ENCODE results near the gene NME3.

The NME3 gene

GRCh38 chr16:1727651-1728624 is 43.4 kb downstream of the NME3 start:
- TF ChIP-seq CTCF (IDR thresholded peaks at IDR 0.05; ENCODE audit: control insufficient read depth, insufficient read depth, low read depth, low read length, missing control alignments), result no peak
- no peak for DNase-seq (ENCODE audit: low read depth)
- H3K4me3 ChIP-seq (ENCODE audit: control insufficient read depth, low read depth, low read length), result no peak overlapping the region

GRCh38 chr16:1726661-1727502 is 44.5 kb downstream of the NME3 start:
- TF ChIP-seq CTCF (IDR thresholded peaks at IDR 0.05; ENCODE audit: control insufficient read depth, insufficient read depth, low read depth, low read length, missing control alignments), result no peak
- DNase-seq (ENCODE audit: low read depth), result no peak
- no peak overlapping the region for H3K4me3 ChIP-seq (ENCODE audit: control insufficient read depth, low read depth, low read length)

- no peak overlapping the region for H3K4me3 ChIP-seq (ENCODE audit: control insufficient read depth, low read depth, low read length)
- DNase-seq (ENCODE audit: low read depth), result no peak
- TF ChIP-seq CTCF (IDR thresholded peaks at IDR 0.05; ENCODE audit: control insufficient read depth, insufficient read depth, low read depth, low read length, missing control alignments), result no peak
These were observed 46.9 kb downstream of the NME3 start for GRCh38 chr16:1724491-1724890.

- no peak overlapping the region for H3K4me3 ChIP-seq (ENCODE audit: control insufficient read depth, low read depth, low read length)
- DNase-seq (ENCODE audit: low read depth), result no peak
- peak; percentile 71 for TF ChIP-seq CTCF (IDR thresholded peaks at IDR 0.05; ENCODE audit: control insufficient read depth, insufficient read depth, low read depth, low read length, missing control alignments)
These were observed 47.7 kb downstream of the NME3 start for GRCh38 chr16:1723450-1724147.

- TF ChIP-seq CTCF (IDR thresholded peaks at IDR 0.05; ENCODE audit: control insufficient read depth, insufficient read depth, low read depth, low read length, missing control alignments), result no peak
- H3K4me3 ChIP-seq (ENCODE audit: control insufficient read depth, low read depth, low read length), result no peak overlapping the region
- no peak for DNase-seq (ENCODE audit: low read depth)
These were observed 50.0 kb downstream of the NME3 start for GRCh38 chr16:1721372-1721771.
